ENCODE measurements around the gene LYG1. TPM values are rescaled to one million over a fixed set of nuclear protein-coding genes. Genes with fewer than 3 reads are reported as not detected.

Gene LYG1
- total and polyA plus RNA-seq, 2 of the 13 experiments (the other 11 are each of a cell fraction or from before 2014, with no cell fraction given): 1.00 to 2.9 TPM

- TF ChIP-seq ZNF280B (CRISPR knock-in tag; IDR thresholded peaks at IDR 0.05; ENCODE audit: borderline replicate concordance) (no peak), ZNF317 (CRISPR knock-in tag; IDR thresholded peaks at IDR 0.05) (peak; percentile 57), ZNF503 (CRISPR knock-in tag; IDR thresholded peaks at IDR 0.05) (peak; percentile 95), FOXP1 (IDR thresholded peaks at IDR 0.05) (peak; percentile 43; the same call in 1 of the 2 replicates), FOXP1 (CRISPR knock-in tag; IDR thresholded peaks at IDR 0.05) (peak; percentile 97), THAP11 (CRISPR knock-in tag; IDR thresholded peaks at IDR 0.05) (peak; percentile 89), HMGXB4 (CRISPR knock-in tag; IDR thresholded peaks at IDR 0.05; ENCODE audit: borderline replicate concordance in 1 of 2, low read depth in 1 of 2) (peak in 1 of 2 experiments; percentile 33; a peak in 1 of 4 replicates), IRF2 (CRISPR knock-in tag; IDR thresholded peaks at IDR 0.05) (peak; percentile 97), SP5 (CRISPR knock-in tag; IDR thresholded peaks at IDR 0.05; ENCODE audit: borderline replicate concordance, low read depth) (0 out of 2 replicates have a peak, but pooled peaks have one; percentile 65), ZFP36L1 (CRISPR knock-in tag; IDR thresholded peaks at IDR 0.05) (peak; percentile 37; the same call in 1 of the 2 replicates), MAF1 (CRISPR knock-in tag; IDR thresholded peaks at IDR 0.05; ENCODE audit: borderline replicate concordance) (no peak), TGIF2 (CRISPR knock-in tag; IDR thresholded peaks at IDR 0.05) (peak; percentile 96), ZNF253 (CRISPR knock-in tag; IDR thresholded peaks at IDR 0.05; ENCODE audit: borderline replicate concordance) (no peak), ZUFSP (CRISPR knock-in tag; IDR thresholded peaks at IDR 0.05; ENCODE audit: borderline replicate concordance) (no peak), NBN (conservative IDR thresholded peaks at IDR 0.05) (no peak), RARA (CRISPR knock-in tag; IDR thresholded peaks at IDR 0.05) (peak; percentile 87), SSRP1 (CRISPR knock-in tag; IDR thresholded peaks at IDR 0.05) (peak; percentile 90; the same call in 1 of the 2 replicates), ZNF891 (CRISPR knock-in tag; IDR thresholded peaks at IDR 0.05) (no peak), ZNF484 (CRISPR knock-in tag; IDR thresholded peaks at IDR 0.05; ENCODE audit: borderline replicate concordance, low read depth) (no peak), ZSCAN5A (CRISPR knock-in tag; IDR thresholded peaks at IDR 0.05; ENCODE audit: borderline replicate concordance) (no peak), DNMT3B (CRISPR knock-in tag; conservative IDR thresholded peaks at IDR 0.05) (peak; percentile 88; the same call in 1 of the 2 replicates)
Observed at GRCh38 chr2:99278793-99279291, 22.2 kb downstream of the LYG1 start (continued).
